ENCODE data around the gene KCMF1. TPM values are rescaled to one million over a fixed set of nuclear protein-coding genes. Genes with fewer than 3 reads are reported as not detected.

KCMF1 gene
- total RNA-seq, 1 donor from 2014 or later, result 64.2 TPM

- ATAC-seq (no peak), DNase-seq (no peak)
- no peaks in the 10 kb centered on the region for H3K27me3 ChIP-seq (ENCODE audit: low read depth)
- H3K9me3 ChIP-seq, result no peaks in the 10 kb centered on the region
- H3K4me1 ChIP-seq, result peaks cover 10% of the 10 kb centered on the region
- TF ChIP-seq, protein P1, sequence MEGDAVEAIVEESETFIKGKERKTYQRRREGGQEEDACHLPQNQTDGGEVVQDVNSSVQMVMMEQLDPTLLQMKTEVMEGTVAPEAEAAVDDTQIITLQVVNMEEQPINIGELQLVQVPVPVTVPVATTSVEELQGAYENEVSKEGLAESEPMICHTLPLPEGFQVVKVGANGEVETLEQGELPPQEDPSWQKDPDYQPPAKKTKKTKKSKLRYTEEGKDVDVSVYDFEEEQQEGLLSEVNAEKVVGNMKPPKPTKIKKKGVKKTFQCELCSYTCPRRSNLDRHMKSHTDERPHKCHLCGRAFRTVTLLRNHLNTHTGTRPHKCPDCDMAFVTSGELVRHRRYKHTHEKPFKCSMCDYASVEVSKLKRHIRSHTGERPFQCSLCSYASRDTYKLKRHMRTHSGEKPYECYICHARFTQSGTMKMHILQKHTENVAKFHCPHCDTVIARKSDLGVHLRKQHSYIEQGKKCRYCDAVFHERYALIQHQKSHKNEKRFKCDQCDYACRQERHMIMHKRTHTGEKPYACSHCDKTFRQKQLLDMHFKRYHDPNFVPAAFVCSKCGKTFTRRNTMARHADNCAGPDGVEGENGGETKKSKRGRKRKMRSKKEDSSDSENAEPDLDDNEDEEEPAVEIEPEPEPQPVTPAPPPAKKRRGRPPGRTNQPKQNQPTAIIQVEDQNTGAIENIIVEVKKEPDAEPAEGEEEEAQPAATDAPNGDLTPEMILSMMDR (IDR thresholded peaks at IDR 0.05), result no peak
- no peaks in the 10 kb centered on the region for H3K36me3 ChIP-seq
- no peak overlapping the region for H3K4me3 ChIP-seq
- no peak overlapping the region for H3K27ac ChIP-seq
- intact Hi-C loops (cut with DNase I), result loop anchor here (10.0 kb wide), 1 partner anchor 229 kb away; no protein-coding TSS in a partner anchor
These were observed 95.2 kb downstream of the KCMF1 start for GRCh38 chr2:85066006-85066740.

DNA sequence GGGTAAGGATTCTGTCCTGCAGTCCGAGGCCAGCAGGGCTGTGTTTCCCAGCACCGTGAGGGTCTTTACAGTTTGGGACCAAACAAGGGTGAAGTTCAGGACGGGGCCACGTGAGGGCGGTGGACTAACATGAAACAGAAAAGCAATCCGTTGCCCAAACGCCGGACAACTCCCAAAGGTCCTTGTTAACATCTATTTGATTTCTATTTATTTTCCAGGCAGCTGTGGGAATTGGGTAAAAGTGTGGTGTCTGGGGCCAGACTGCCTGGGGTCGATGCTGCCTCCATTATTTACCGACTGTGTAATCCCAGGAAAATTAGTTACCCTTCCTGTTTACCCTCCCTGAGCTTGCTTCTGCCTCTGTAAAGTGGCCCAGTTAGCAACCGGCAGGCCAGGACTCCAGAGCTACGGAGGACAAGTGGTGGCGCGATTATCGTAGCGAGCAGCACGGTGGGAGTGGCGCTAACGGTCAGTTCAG lies 96.0 kb downstream of the KCMF1 start:
- Histone ChIP-seq H3K27me3 (ENCODE audit: low read depth) (no peaks in the 10 kb centered on the region), H3K36me3 (no peaks in the 10 kb centered on the region), H3K4me3 (peak overlapping the region; percentile 27), H3K4me1 (peaks cover 10% of the 10 kb centered on the region), H3K9me3 (no peaks in the 10 kb centered on the region), H3K27ac (no peak overlapping the region)
- TF ChIP-seq, protein P1 (IDR thresholded peaks at IDR 0.05), result peak; percentile 84
- ATAC-seq (peak; percentile 85 to 86), DNase-seq (peak; percentile 80)
- intact Hi-C loops (cut with DNase I), result loop anchor here (10.0 kb wide), 1 partner anchor 228 kb away; no protein-coding TSS in a partner anchor

GRCh38 chr2:85071096-85071495 lies 100.1 kb downstream of the KCMF1 start:
- H3K27ac ChIP-seq, result no peak overlapping the region
- no peaks in the 10 kb centered on the region for H3K27me3 ChIP-seq (ENCODE audit: low read depth)
- TF ChIP-seq, protein P1 (IDR thresholded peaks at IDR 0.05), result no peak
- no peaks in the 10 kb centered on the region for H3K9me3 ChIP-seq
- H3K4me1 ChIP-seq, result peaks cover 10% of the 10 kb centered on the region
- ATAC-seq (no peak), DNase-seq (no peak)
- no peak overlapping the region for H3K4me3 ChIP-seq
- intact Hi-C loops (cut with DNase I), result no loop called here
- no peaks in the 10 kb centered on the region for H3K36me3 ChIP-seq

DNA sequence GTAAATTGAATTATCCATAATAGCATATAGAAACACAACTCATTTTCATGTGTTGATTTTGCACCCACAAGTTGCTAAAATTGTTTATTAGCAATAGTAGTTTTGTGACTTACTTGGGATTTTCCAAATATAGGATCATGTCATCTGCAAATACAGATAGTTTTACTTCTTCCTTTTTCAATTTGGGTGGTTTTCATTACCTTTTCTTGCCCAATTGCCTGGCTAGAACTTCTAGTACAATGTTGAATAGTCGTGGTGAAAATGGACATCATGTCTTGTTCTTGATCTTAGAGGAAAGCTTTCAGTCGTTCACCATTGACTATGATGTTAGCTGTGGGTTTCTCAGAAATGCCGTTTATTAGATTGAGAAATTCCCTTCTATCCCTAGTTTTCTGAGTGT lies 102.1 kb downstream of the KCMF1 start:
- ATAC-seq, result no peak
- no peak overlapping the region for H3K4me3 ChIP-seq
- H3K9me3 ChIP-seq, result no peaks in the 10 kb centered on the region
- intact Hi-C loops (cut with DNase I), result no loop called here
- H3K27ac ChIP-seq, result no peak overlapping the region
- H3K36me3 ChIP-seq, result no peaks in the 10 kb centered on the region
- TF ChIP-seq, protein P1 (IDR thresholded peaks at IDR 0.05), result no peak
- no peak for DNase-seq
- no peaks in the 10 kb centered on the region for H3K27me3 ChIP-seq (ENCODE audit: low read depth)
- H3K4me1 ChIP-seq, result no peaks in the 10 kb centered on the region

- Histone ChIP-seq H3K4me3 (no peak overlapping the region), H3K27ac (no peak overlapping the region), H3K27me3 (ENCODE audit: low read depth) (no peaks in the 10 kb centered on the region), H3K36me3 (no peaks in the 10 kb centered on the region), H3K9me3 (no peaks in the 10 kb centered on the region), H3K4me1 (no peaks in the 10 kb centered on the region)
- ATAC-seq (no peak), DNase-seq (no peak)
- intact Hi-C loops (cut with DNase I), result no loop called here
- TF ChIP-seq, protein P1 (IDR thresholded peaks at IDR 0.05), result no peak
These were observed 105.8 kb downstream of the KCMF1 start for GRCh38 chr2:85076618-85077274.
